ENCODE results near the gene NSD1. TPM values are rescaled to one million over a fixed set of nuclear protein-coding genes. Genes with fewer than 3 reads are reported as not detected.
A peak's percentile ranks its signal among the peaks of the same experiment; 100 is the strongest.

Gene NSD1
- total and polyA plus RNA-seq, 7 donors: 6.0 to 56.2 (median 38.5) TPM

GRCh38 chr5:177260961-177261360, 127.4 kb downstream of the NSD1 start:
- Histone ChIP-seq H3K4me1 (peaks cover 13% of the 10 kb centered on the region), H3K27ac (no peak overlapping the region), H3K9me3 (no peaks in the 10 kb centered on the region), H3K4me3 (no peak overlapping the region), H3K27me3 (ENCODE audit: insufficient read depth in 3 of 3, low read length in 2 of 3) (no peaks in the 10 kb centered on the region), H3K36me3 (ENCODE audit: insufficient read depth in 1 of 2, low read depth in 1 of 2) (peaks cover 4 to 90% of the 10 kb centered on the region in 2 donors)
- peak in 3 of 4 donors; percentile 37 to 65 (median 57) for ATAC-seq
- no peak for DNase-seq
- TF ChIP-seq CTCF (IDR thresholded peaks at IDR 0.05): no peak
- WGBS, 3 donors: 51 to 74% (median 55%) methylated on average over 7 of the region's 7 CpGs
- intact Hi-C loops (cut with DNase I): no loop called here

GRCh38 chr5:177261510-177261909, 127.9 kb downstream of the NSD1 start:
- Histone ChIP-seq H3K27ac (no peak overlapping the region), H3K27me3 (ENCODE audit: insufficient read depth in 3 of 3, low read length in 2 of 3) (no peaks in the 10 kb centered on the region), H3K4me3 (no peak overlapping the region), H3K36me3 (ENCODE audit: insufficient read depth in 1 of 2, low read depth in 1 of 2) (peaks cover 4 to 92% of the 10 kb centered on the region in 2 donors), H3K4me1 (peaks cover 13% of the 10 kb centered on the region), H3K9me3 (no peaks in the 10 kb centered on the region)
- WGBS, 3 donors: 87 to 89% (median 88%) methylated on average over 1 of the region's 1 CpG
- DNase-seq (no peak), ATAC-seq (no peak)
- TF ChIP-seq CTCF (IDR thresholded peaks at IDR 0.05): no peak
- intact Hi-C loops (cut with DNase I): no loop called here

GRCh38 chr5:177264178-177264577, 130.6 kb downstream of the NSD1 start:
- peaks cover 13% of the 10 kb centered on the region for H3K4me1 ChIP-seq
- intact Hi-C loops (cut with DNase I): no loop called here
- TF ChIP-seq CTCF (IDR thresholded peaks at IDR 0.05): no peak
- H3K27me3 ChIP-seq (ENCODE audit: insufficient read depth in 3 of 3, low read length in 2 of 3): no peaks in the 10 kb centered on the region
- ATAC-seq (no peak), DNase-seq (no peak)
- H3K36me3 ChIP-seq (ENCODE audit: insufficient read depth in 1 of 2, low read depth in 1 of 2): peaks cover 6 to 93% of the 10 kb centered on the region in 2 donors
- H3K4me3 ChIP-seq: no peak overlapping the region
- 91 to 97% (median 93%) methylated on average over 1 of the region's 1 CpG for WGBS, 3 donors
- no peak overlapping the region for H3K27ac ChIP-seq
- H3K9me3 ChIP-seq: no peaks in the 10 kb centered on the region

- Histone ChIP-seq H3K36me3 (ENCODE audit: insufficient read depth in 1 of 2, low read depth in 1 of 2) (peaks cover 6 to 93% of the 10 kb centered on the region in 2 donors), H3K9me3 (no peaks in the 10 kb centered on the region), H3K4me3 (no peak overlapping the region), H3K27me3 (ENCODE audit: insufficient read depth in 3 of 3, low read length in 2 of 3) (no peaks in the 10 kb centered on the region), H3K27ac (no peak overlapping the region), H3K4me1 (peaks cover 13% of the 10 kb centered on the region)
- 90 to 95% (median 91%) methylated on average over 16 of the region's 16 CpGs for WGBS, 3 donors
- intact Hi-C loops (cut with DNase I): no loop called here
- TF ChIP-seq CTCF (IDR thresholded peaks at IDR 0.05): no peak
- ATAC-seq (peak in 2 of 4 donors; percentile 16 to 19), DNase-seq (no peak)
Observed at GRCh38 chr5:177265395-177265794, 131.8 kb downstream of the NSD1 start.

- H3K4me3 ChIP-seq: no peak overlapping the region
- ATAC-seq (no peak), DNase-seq (no peak)
- peaks cover 2 to 94% of the 10 kb centered on the region in 2 donors for H3K36me3 ChIP-seq (ENCODE audit: insufficient read depth in 1 of 2, low read depth in 1 of 2)
- H3K27me3 ChIP-seq (ENCODE audit: insufficient read depth in 3 of 3, low read length in 2 of 3): no peaks in the 10 kb centered on the region
- no peak for TF ChIP-seq CTCF (IDR thresholded peaks at IDR 0.05)
- 94 to 97% (median 95%) methylated on average over 7 of the region's 7 CpGs for WGBS, 3 donors
- H3K4me1 ChIP-seq: no peaks in the 10 kb centered on the region
- intact Hi-C loops (cut with DNase I): no loop called here
- no peaks in the 10 kb centered on the region for H3K9me3 ChIP-seq
- H3K27ac ChIP-seq: no peak overlapping the region
Observed at GRCh38 chr5:177269232-177269895, 135.8 kb downstream of the NSD1 start.
